PC-9 (cell line): ENCODE measurements around the gene NR3C1. TPM values are rescaled to one million over a fixed set of nuclear protein-coding genes. Genes with fewer than 3 reads are reported as not detected.

Experiments
- BruUV-seq: library from RNA; stranded (reverse); fragments of 400-500 nt; replicated peaks from 2 replicates; lab custom pipeline; 2021; lab: Mats Ljungman, UMichigan
- CTCF ChIA-PET: fragments of 300-600 bp; sonication (Branson Sonifier 250); formaldehyde crosslinking; loops from one replicate; lab custom pipeline; 2022; ENCODE audit warnings: antibody characterized with exemption; lab: Charles Lee
- POLR2A ChIA-PET: fragments of 300-600 bp; sonication (Branson Sonifier 250); formaldehyde crosslinking; loops from one replicate; lab custom pipeline; 2022; ENCODE audit warnings: antibody characterized with exemption; ENCODE audit not compliant: unreplicated experiment; lab: Charles Lee
- DNase-seq, 2 experiments: peaks; one replicate each; pipeline versions ENCODE4 v3.0.0 to v3.0.0-alpha.2; 2015 to 2022; ENCODE audit warnings: mixed read lengths in 1 of 2
- H2AFZ ChIP-seq: fragments of 200-600 bp; sonication (generic); 2 replicates; pipeline ENCODE4 v1.8.1; 2017; ENCODE audit warnings: antibody characterized with exemption
- H3F3A ChIP-seq: fragments of 200-600 bp; sonication (generic); 2 replicates; pipeline ENCODE4 v1.8.1; 2017; ENCODE audit warnings: antibody characterized with exemption, mild to moderate bottlenecking, low read depth; ENCODE audit not compliant: insufficient read depth
- H3K27ac ChIP-seq: fragments of 200-600 bp; sonication (generic); 2 replicates; pipeline ENCODE4 v1.6.1; 2016; ENCODE audit warnings: mixed run types
- H3K27me3 ChIP-seq: fragments of 200-600 bp; sonication (generic); 2 replicates; pipeline ENCODE4 v1.6.1; 2016; ENCODE audit warnings: low read depth, mixed run types; ENCODE audit not compliant: insufficient read depth
- H3K36me3 ChIP-seq: fragments of 200-600 bp; sonication (generic); 2 replicates; pipeline ENCODE4 v1.6.1; 2016; ENCODE audit warnings: low read depth, mixed run types
- H3K4me1 ChIP-seq: fragments of 200-600 bp; sonication (generic); replicated peaks from 2 replicates; pipeline ENCODE4 v1.6.1; 2016; ENCODE audit warnings: mixed run types; ENCODE audit not compliant: insufficient read depth
- H3K4me2 ChIP-seq: fragments of 200-600 bp; sonication (generic); 2 replicates; pipeline ENCODE4 v1.6.1; 2017; ENCODE audit warnings: mixed run types
- H3K4me3 ChIP-seq: fragments of 200-600 bp; sonication (generic); 2 replicates; pipeline ENCODE4 v1.6.1; 2016; ENCODE audit warnings: mixed run types
- H3K79me2 ChIP-seq: fragments of 200-600 bp; sonication (generic); 2 replicates; pipeline ENCODE4 v1.6.1; 2017; ENCODE audit warnings: low read depth, mixed run types
- H3K9me2 ChIP-seq: fragments of 200-600 bp; sonication (generic); 2 replicates; pipeline ENCODE4 v1.8.1; 2017; ENCODE audit warnings: mild to moderate bottlenecking; ENCODE audit not compliant: insufficient read depth
- H3K9me3 ChIP-seq: fragments of 200-600 bp; sonication (generic); 2 replicates; pipeline ENCODE4 v1.8.1; 2016; ENCODE audit warnings: low read depth; ENCODE audit not compliant: insufficient read depth
- H4K20me1 ChIP-seq: fragments of 200-600 bp; sonication (generic); 2 replicates; pipeline ENCODE4 v1.8.1; 2017; ENCODE audit not compliant: insufficient read depth
- EZH2 ChIP-seq: fragments of 200-600 bp; sonication (generic); IDR thresholded peaks from 2 replicates; pipeline ENCODE4 v1.8.0; 2017; ENCODE audit warnings: antibody characterized with exemption, low read depth
- intact Hi-C: fragments of 100-400 bp; cut with micrococcal nuclease; formaldehyde crosslinking; loops from one replicate; pipeline ENCODE4 v1.10.0; 2022; ENCODE audit not compliant: unreplicated experiment
- total RNA-seq: library from RNA; stranded (reverse); gene quantifications from 2 replicates; pipeline ENCODE4 v1.2.3, GENCODE V29; 2021
- TF ChIP-seq, protein P1 (sequence below): fragments of 200-600 bp; sonication (generic); conservative IDR thresholded peaks from 2 replicates; pipeline ENCODE4 v1.6.1; 2017; ENCODE audit warnings: mixed run types, antibody characterized with exemption, mild to moderate bottlenecking, moderate library complexity

NR3C1 gene
- total RNA-seq, 1 experiment from 2014 or later, result 52.8 TPM

DNA sequence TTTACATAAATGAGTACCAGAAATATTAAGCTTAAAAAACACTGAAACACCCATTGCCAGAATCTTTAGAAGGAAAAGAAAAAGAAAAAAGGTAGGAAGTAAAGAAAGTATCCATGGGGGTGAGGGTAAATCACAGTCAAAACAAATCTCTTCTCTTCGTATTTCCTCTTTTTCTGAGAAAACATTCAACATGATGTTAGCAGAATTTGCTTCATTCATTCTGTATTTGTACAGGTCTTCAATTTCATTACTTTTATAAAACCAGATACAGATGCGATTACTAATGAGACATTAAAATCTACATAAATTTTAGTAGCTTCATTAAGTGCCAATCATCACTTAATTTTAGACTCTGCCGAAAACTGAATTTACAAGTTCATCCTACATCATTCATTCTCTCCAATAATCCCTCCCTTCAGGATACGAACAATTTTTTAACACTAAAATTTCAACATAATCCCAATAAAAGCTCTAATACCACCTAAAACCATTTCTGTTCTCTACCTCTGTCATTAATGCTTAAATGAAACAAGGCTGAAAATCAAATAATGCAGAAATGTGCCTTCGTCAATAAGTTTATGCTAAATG, 7.0 kb downstream of the NR3C1 start:
- H3K9me2 ChIP-seq, result no peaks in the 10 kb centered on the region
- no peak for DNase-seq
- H4K20me1 ChIP-seq, result peaks cover 9% of the 10 kb centered on the region; the same call in 1 of the 2 replicates
- no peak for TF ChIP-seq EZH2
- TF ChIP-seq, protein P1, sequence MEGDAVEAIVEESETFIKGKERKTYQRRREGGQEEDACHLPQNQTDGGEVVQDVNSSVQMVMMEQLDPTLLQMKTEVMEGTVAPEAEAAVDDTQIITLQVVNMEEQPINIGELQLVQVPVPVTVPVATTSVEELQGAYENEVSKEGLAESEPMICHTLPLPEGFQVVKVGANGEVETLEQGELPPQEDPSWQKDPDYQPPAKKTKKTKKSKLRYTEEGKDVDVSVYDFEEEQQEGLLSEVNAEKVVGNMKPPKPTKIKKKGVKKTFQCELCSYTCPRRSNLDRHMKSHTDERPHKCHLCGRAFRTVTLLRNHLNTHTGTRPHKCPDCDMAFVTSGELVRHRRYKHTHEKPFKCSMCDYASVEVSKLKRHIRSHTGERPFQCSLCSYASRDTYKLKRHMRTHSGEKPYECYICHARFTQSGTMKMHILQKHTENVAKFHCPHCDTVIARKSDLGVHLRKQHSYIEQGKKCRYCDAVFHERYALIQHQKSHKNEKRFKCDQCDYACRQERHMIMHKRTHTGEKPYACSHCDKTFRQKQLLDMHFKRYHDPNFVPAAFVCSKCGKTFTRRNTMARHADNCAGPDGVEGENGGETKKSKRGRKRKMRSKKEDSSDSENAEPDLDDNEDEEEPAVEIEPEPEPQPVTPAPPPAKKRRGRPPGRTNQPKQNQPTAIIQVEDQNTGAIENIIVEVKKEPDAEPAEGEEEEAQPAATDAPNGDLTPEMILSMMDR, result no peak
- peaks cover 68% of the 10 kb centered on the region for H3K4me1 ChIP-seq
- intact Hi-C loops, result loop anchor here (5.0 kb wide), 1 partner anchor 79 kb away; no protein-coding TSS in a partner anchor
- H3K27me3 ChIP-seq, result no peaks in the 10 kb centered on the region
- no peak overlapping the region for H2AFZ ChIP-seq
- no peaks in the 10 kb centered on the region for H3K9me3 ChIP-seq
- H3K4me3 ChIP-seq, result peak overlapping the region; percentile 28; the same call in 1 of the 2 replicates
- peak overlapping the region; percentile 50; the same call in 1 of the 2 replicates for H3K27ac ChIP-seq
- ChIA-PET POLR2A (interaction anchor here (0.6 kb wide), 1 partner anchor 272 kb away, joined by 5 read pairs; no protein-coding TSS in a partner anchor), CTCF (interaction anchor here (0.6 kb wide), 1 partner anchor 91 kb away, joined by 3 read pairs; no protein-coding TSS in a partner anchor)
- H3K4me2 ChIP-seq, result peak overlapping the region; percentile 73
- H3F3A ChIP-seq, result no peaks in the 10 kb centered on the region
- BruUV-seq, result no TSS peak
- peaks cover 100% of the 10 kb centered on the region for H3K79me2 ChIP-seq
- peaks cover 22% of the 10 kb centered on the region; the same call in 1 of the 2 replicates for H3K36me3 ChIP-seq

DNA sequence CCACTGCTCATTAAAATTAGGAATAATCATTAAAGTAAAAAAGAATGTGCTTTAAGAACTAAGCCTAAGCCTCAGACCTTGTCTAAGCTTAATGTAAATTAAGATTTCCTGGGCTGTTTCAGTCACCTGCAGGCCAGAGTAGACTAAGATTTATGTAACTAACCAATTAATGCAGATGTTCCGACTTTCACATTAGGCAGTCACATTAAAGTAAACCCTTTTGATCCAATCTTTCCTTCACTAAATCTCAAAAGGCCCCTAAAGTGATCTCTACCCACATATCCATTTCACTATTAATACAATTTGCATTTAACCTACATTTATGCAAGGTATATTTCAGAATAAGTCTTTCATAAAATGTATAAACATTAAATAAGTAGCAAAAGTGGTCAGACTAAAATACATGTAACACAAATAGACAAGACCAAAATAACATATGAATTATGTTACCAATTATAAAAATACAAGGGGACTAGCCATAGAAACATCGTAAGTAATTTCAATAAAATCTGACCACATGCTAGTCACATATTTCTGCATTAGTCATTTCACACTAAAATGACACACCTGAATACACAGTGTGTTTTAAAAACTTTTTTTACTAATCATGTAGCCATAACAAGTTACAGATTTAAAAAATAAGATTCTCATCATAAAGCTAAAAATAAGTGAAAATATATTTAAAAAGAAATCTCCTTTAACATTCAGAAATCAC, 7.7 kb downstream of the NR3C1 start:
- Histone ChIP-seq H3K27me3 (no peaks in the 10 kb centered on the region), H3K4me1 (peaks cover 64% of the 10 kb centered on the region), H3K9me2 (no peaks in the 10 kb centered on the region), H3K4me2 (peak overlapping the region; percentile 73), H3F3A (no peaks in the 10 kb centered on the region), H3K9me3 (no peaks in the 10 kb centered on the region), H3K36me3 (peaks cover 22% of the 10 kb centered on the region; the same call in 1 of the 2 replicates), H2AFZ (no peak overlapping the region), H3K27ac (peak overlapping the region; percentile 50), H4K20me1 (0 out of 2 replicates have a peak, but pooled peaks cover 4% of the 10 kb centered on the region), H3K79me2 (peaks cover 100% of the 10 kb centered on the region), H3K4me3 (peak overlapping the region; percentile 28; the same call in 1 of the 2 replicates)
- no peak for TF ChIP-seq EZH2
- TF ChIP-seq, protein P1, result no peak
- BruUV-seq, result no TSS peak
- ChIA-PET POLR2A (interaction anchor here (0.6 kb wide), 1 partner anchor 272 kb away, joined by 5 read pairs; no protein-coding TSS in a partner anchor), CTCF (interaction anchor here (0.6 kb wide), 2 partner anchors 90 to 226 kb away, joined by 3 read pairs; no protein-coding TSS in a partner anchor)
- intact Hi-C loops, result loop anchor here (5.0 kb wide), 1 partner anchor 78 kb away; no protein-coding TSS in a partner anchor
- peak in 1 of 2 experiments; percentile 44 for DNase-seq

DNA sequence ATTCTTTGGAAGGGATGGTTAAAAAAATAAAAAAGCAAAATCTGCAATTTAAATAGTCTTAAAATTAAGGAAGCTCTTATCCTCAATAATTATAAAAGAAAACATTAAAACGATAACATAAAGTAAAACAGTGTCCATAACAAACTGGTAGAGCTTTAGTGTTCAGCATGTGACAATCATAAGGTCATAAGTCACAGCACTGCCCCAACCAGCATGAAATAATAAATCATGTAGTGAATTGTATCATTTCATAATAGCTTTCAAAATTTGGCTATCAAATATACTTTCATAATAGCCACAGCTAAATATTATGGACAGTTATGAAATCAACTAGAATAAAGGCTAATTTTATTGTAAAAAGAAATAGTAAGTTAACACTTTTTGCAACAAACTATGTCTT, 10.0 kb downstream of the NR3C1 start:
- DNase-seq, result no peak
- H2AFZ ChIP-seq, result no peak overlapping the region
- no peak overlapping the region for H3K4me2 ChIP-seq
- no peaks in the 10 kb centered on the region for H3K27me3 ChIP-seq
- intact Hi-C loops, result no loop called here
- peaks cover 84% of the 10 kb centered on the region for H3K79me2 ChIP-seq
- H3K4me1 ChIP-seq, result peaks cover 53% of the 10 kb centered on the region
- CTCF ChIA-PET, result interaction anchor here (0.5 kb wide), 1 partner anchor 39 kb away, joined by 3 read pairs; no protein-coding TSS in a partner anchor
- H3K27ac ChIP-seq, result no peak overlapping the region
- H3K4me3 ChIP-seq, result no peak overlapping the region
- no peaks in the 10 kb centered on the region for H3K9me3 ChIP-seq
- no peaks in the 10 kb centered on the region for H3F3A ChIP-seq
- POLR2A ChIA-PET, result no interaction called here
- H3K9me2 ChIP-seq, result no peaks in the 10 kb centered on the region
- H3K36me3 ChIP-seq, result 0 out of 2 replicates have a peak, but pooled peaks cover 15% of the 10 kb centered on the region
- BruUV-seq, result no TSS peak
- H4K20me1 ChIP-seq, result 0 out of 2 replicates have a peak, but pooled peaks cover 4% of the 10 kb centered on the region
- TF ChIP-seq, protein P1, result no peak
- no peak for TF ChIP-seq EZH2
